ENCODE measurements around the gene KRTAP5-3. TPM values are rescaled to one million over a fixed set of nuclear protein-coding genes. Genes with fewer than 3 reads are reported as not detected.
"Not testable (repeated sequence)": the region's sequence is repeated elsewhere in the genome, so short reads cannot be mapped to it uniquely, and the experiment has no call there.

Gene KRTAP5-3
- total RNA-seq, 2 donors from 2014 or later = not detected

- Mint-ChIP-seq H3K27ac (peak overlapping the region in 1 of 2 donors; percentile 18), H3K9me3 (no peaks in the 10 kb centered on the region), H3K36me3 (no peaks in the 10 kb centered on the region)
- ATAC-seq = no peak
- no peak for DNase-seq (ENCODE audit: low spot score in 2 of 2)
Observed at GRCh38 chr11:1630271-1630670, 22.0 kb upstream of the KRTAP5-3 start.

- H3K36me3 Mint-ChIP-seq = no peaks in the 10 kb centered on the region
- H3K9me3 Mint-ChIP-seq = no peaks in the 10 kb centered on the region
- H3K27ac Mint-ChIP-seq = peak within 1 kb of the TSS in 1 of 2 donors; percentile 18
- no peak for ATAC-seq
- DNase-seq (ENCODE audit: low spot score in 2 of 2) = no peak
Observed at GRCh38 chr11:1629326-1630185, 21.3 kb upstream of the KRTAP5-3 start, which contains the start of gene KRTAP5-5. Gene KRTAP5-5, plus strand, starts transcription at chr11:1629775. Its CDS starts 66 bp downstream, at chr11:1629841.

GRCh38 chr11:1628506-1629325, 20.5 kb upstream of the KRTAP5-3 start:
- ATAC-seq (peak; percentile 81 to 91), DNase-seq (ENCODE audit: low spot score in 2 of 2) (peak in 1 of 2 donors; percentile 77)
- H3K27ac Mint-ChIP-seq = no peak overlapping the region
- H3K36me3 Mint-ChIP-seq = no peaks in the 10 kb centered on the region
- no peaks in the 10 kb centered on the region for H3K9me3 Mint-ChIP-seq

- ATAC-seq (no peak), DNase-seq (ENCODE audit: low spot score in 2 of 2) (no peak)
- Mint-ChIP-seq H3K27ac (no peak overlapping the region), H3K9me3 (no peaks in the 10 kb centered on the region), H3K36me3 (no peaks in the 10 kb centered on the region)
Observed at GRCh38 chr11:1625541-1625940, 17.3 kb upstream of the KRTAP5-3 start.

- Mint-ChIP-seq H3K36me3 (no peaks in the 10 kb centered on the region), H3K27ac (no peak overlapping the region), H3K9me3 (no peaks in the 10 kb centered on the region)
- no peak for ATAC-seq
- DNase-seq (ENCODE audit: low spot score in 2 of 2) = no peak
Observed at GRCh38 chr11:1624621-1625020, 16.4 kb upstream of the KRTAP5-3 start.

GRCh38 chr11:1623716-1624115, 15.5 kb upstream of the KRTAP5-3 start:
- Mint-ChIP-seq H3K36me3 (no peaks in the 10 kb centered on the region), H3K27ac (no peak overlapping the region), H3K9me3 (no peaks in the 10 kb centered on the region)
- ATAC-seq (no peak), DNase-seq (ENCODE audit: low spot score in 2 of 2) (no peak)

GRCh38 chr11:1622086-1622485, 13.8 kb upstream of the KRTAP5-3 start, which contains the start of gene KRTAP5-4:
Gene KRTAP5-4, minus strand, starts transcription at chr11:1622138. Its CDS starts 45 bp downstream, at chr11:1622093.
- DNase-seq (ENCODE audit: low spot score in 2 of 2) = no peak
- ATAC-seq = no peak
- H3K9me3 Mint-ChIP-seq = no peaks in the 10 kb centered on the region
- H3K27ac Mint-ChIP-seq = no peak within 1 kb of the TSS
- no peaks in the 10 kb centered on the region for H3K36me3 Mint-ChIP-seq

GRCh38 chr11:1619449-1619848, 11.2 kb upstream of the KRTAP5-3 start:
- ATAC-seq (peak; percentile 56 to 62), DNase-seq (ENCODE audit: low spot score in 2 of 2) (no peak)
- Mint-ChIP-seq H3K9me3 (no peaks in the 10 kb centered on the region), H3K36me3 (no peaks in the 10 kb centered on the region), H3K27ac (no peak overlapping the region)

GRCh38 chr11:1618231-1618630, 10.0 kb upstream of the KRTAP5-3 start:
- Mint-ChIP-seq H3K27ac (no peak overlapping the region), H3K36me3 (no peaks in the 10 kb centered on the region), H3K9me3 (no peaks in the 10 kb centered on the region)
- DNase-seq (ENCODE audit: low spot score in 2 of 2) = no peak
- no peak for ATAC-seq

GRCh38 chr11:1607901-1608300, 362 bp downstream of the KRTAP5-3 start:
- H3K27ac Mint-ChIP-seq; DNase-seq (ENCODE audit: low spot score in 2 of 2); H3K36me3 Mint-ChIP-seq; ATAC-seq; H3K9me3 Mint-ChIP-seq: not testable (repeated sequence)

GRCh38 chr11:1607156-1607845, 962 bp downstream of the KRTAP5-3 start:
- not testable (repeated sequence) for ATAC-seq; DNase-seq (ENCODE audit: low spot score in 2 of 2); H3K9me3 Mint-ChIP-seq; H3K36me3 Mint-ChIP-seq
- H3K27ac Mint-ChIP-seq = peak overlapping the region in 1 of 2 donors; percentile 75

GRCh38 chr11:1605923-1606322, 2.3 kb downstream of the KRTAP5-3 start:
- H3K36me3 Mint-ChIP-seq; DNase-seq (ENCODE audit: low spot score in 2 of 2); H3K27ac Mint-ChIP-seq; H3K9me3 Mint-ChIP-seq: not testable (repeated sequence)
- peak; percentile 58 to 64 for ATAC-seq

- Mint-ChIP-seq H3K36me3 (no peaks in the 10 kb centered on the region), H3K9me3 (no peaks in the 10 kb centered on the region), H3K27ac (no peak overlapping the region)
- ATAC-seq = no peak
- DNase-seq (ENCODE audit: low spot score in 2 of 2) = no peak
Observed at GRCh38 chr11:1604711-1605110, 3.6 kb downstream of the KRTAP5-3 start.

- H3K9me3 Mint-ChIP-seq = no peaks in the 10 kb centered on the region
- no peaks in the 10 kb centered on the region for H3K36me3 Mint-ChIP-seq
- ATAC-seq = no peak
- no peak overlapping the region for H3K27ac Mint-ChIP-seq
- no peak for DNase-seq (ENCODE audit: low spot score in 2 of 2)
Observed at GRCh38 chr11:1604181-1604580, 4.1 kb downstream of the KRTAP5-3 start.

GRCh38 chr11:1603629-1604028, 4.6 kb downstream of the KRTAP5-3 start:
- Mint-ChIP-seq H3K9me3 (no peaks in the 10 kb centered on the region), H3K36me3 (no peaks in the 10 kb centered on the region), H3K27ac (no peak overlapping the region)
- ATAC-seq (no peak), DNase-seq (ENCODE audit: low spot score in 2 of 2) (no peak)

GRCh38 chr11:1601663-1602062, 6.6 kb downstream of the KRTAP5-3 start:
- not testable (repeated sequence) for H3K36me3 Mint-ChIP-seq; H3K9me3 Mint-ChIP-seq; H3K27ac Mint-ChIP-seq; ATAC-seq; DNase-seq (ENCODE audit: low spot score in 2 of 2)

GRCh38 chr11:1600626-1601025, 7.6 kb downstream of the KRTAP5-3 start:
- Mint-ChIP-seq H3K9me3 (no peaks in the 10 kb centered on the region), H3K27ac (no peak overlapping the region), H3K36me3 (no peaks in the 10 kb centered on the region)
- ATAC-seq (no peak), DNase-seq (ENCODE audit: low spot score in 2 of 2) (no peak)
